ENCODE measurements around the gene HOPX.
"Not testable (repeated sequence)": the region's sequence is repeated elsewhere in the genome, so short reads cannot be mapped to it uniquely, and the experiment has no call there.

Gene HOPX

GRCh38 chr4:56681158-56681852, at the start of gene HOPX:
HOPX (minus strand) TSS chr4:56681296; CDS start chr4:56657816, 23,480 bp downstream.
- DNase-seq: no peak

- DNase-seq: no peak
These were observed 49.0 kb upstream of the HOPX start for GRCh38 chr4:56730097-56730496.

GRCh38 chr4:56728512-56728911, 47.4 kb upstream of the HOPX start:
- no peak for DNase-seq

GRCh38 chr4:56727150-56727549, 46.1 kb upstream of the HOPX start:
- DNase-seq: no peak

GRCh38 chr4:56726593-56726992, 45.5 kb upstream of the HOPX start:
- DNase-seq: not testable (repeated sequence)

GRCh38 chr4:56723659-56724230, 42.6 kb upstream of the HOPX start:
- DNase-seq: no peak

- DNase-seq: no peak
These were observed 42.1 kb upstream of the HOPX start for GRCh38 chr4:56723201-56723605.

- DNase-seq: no peak
These were observed 27.1 kb upstream of the HOPX start for GRCh38 chr4:56708146-56708545.

- DNase-seq: no peak
These were observed 24.9 kb upstream of the HOPX start for GRCh38 chr4:56705966-56706365.

- DNase-seq: no peak
These were observed 24.2 kb upstream of the HOPX start for GRCh38 chr4:56705334-56705733.

- DNase-seq: no peak
These were observed 23.2 kb upstream of the HOPX start for GRCh38 chr4:56704089-56704871.

- DNase-seq: no peak
These were observed 22.3 kb upstream of the HOPX start for GRCh38 chr4:56703378-56703777.

GRCh38 chr4:56701644-56702043, 20.5 kb upstream of the HOPX start:
- no peak for DNase-seq

- no peak for DNase-seq
These were observed 20.0 kb upstream of the HOPX start for GRCh38 chr4:56701161-56701480.

- no peak for DNase-seq
These were observed 18.5 kb upstream of the HOPX start for GRCh38 chr4:56699537-56700105.

GRCh38 chr4:56698329-56698728, 17.2 kb upstream of the HOPX start:
- no peak for DNase-seq

GRCh38 chr4:56696056-56696455, 15.0 kb upstream of the HOPX start:
- no peak for DNase-seq

- DNase-seq: not testable (repeated sequence)
These were observed 12.4 kb upstream of the HOPX start for GRCh38 chr4:56693476-56693875.

GRCh38 chr4:56692576-56692975, 11.5 kb upstream of the HOPX start:
- DNase-seq: no peak

GRCh38 chr4:56691425-56691824, 10.3 kb upstream of the HOPX start:
- DNase-seq: no peak

GRCh38 chr4:56690393-56690792, 9.3 kb upstream of the HOPX start:
- DNase-seq: no peak

- no peak for DNase-seq
These were observed 8.3 kb upstream of the HOPX start for GRCh38 chr4:56689201-56689969.

GRCh38 chr4:56688094-56688647, 7.1 kb upstream of the HOPX start:
- no peak for DNase-seq
